ENCODE measurements around the gene YKT6.
"Not testable (repeated sequence)": the region's sequence is repeated elsewhere in the genome, so short reads cannot be mapped to it uniquely, and the experiment has no call there.

Gene YKT6

GRCh38 chr7:44172803-44173424 is 27.9 kb upstream of the YKT6 start:
- no peak overlapping the region for H2BK120ac ChIP-seq (ENCODE audit: low read depth, low read length)
- H3K27ac ChIP-seq (replicated peaks; ENCODE audit: low read length): no peak overlapping the region
- no peak overlapping the region for H2BK5ac ChIP-seq (ENCODE audit: low read length)
- no peak overlapping the region for H3K4me3 ChIP-seq (ENCODE audit: low read length in 2 of 2)
- H2AK5ac ChIP-seq (ENCODE audit: low read depth, low read length): no peak overlapping the region
- no peak overlapping the region for H3K4ac ChIP-seq (ENCODE audit: low read length)
- H4K91ac ChIP-seq (ENCODE audit: low read depth, low read length, poor library complexity): no peak overlapping the region
- H3K4me2 ChIP-seq (ENCODE audit: insufficient read depth, low read length, poor library complexity, severe bottlenecking): no peak overlapping the region
- peaks cover 0 to 4% of the 10 kb centered on the region in 2 donors for H3K9me3 ChIP-seq (replicated peaks in 1 of 2; ENCODE audit: control insufficient read depth in 2 of 2, insufficient read depth in 1 of 2, low read depth in 1 of 2, low read length in 2 of 2)
- H2BK15ac ChIP-seq (ENCODE audit: low read length): no peak overlapping the region
- H3K4me1 ChIP-seq (ENCODE audit: control insufficient read depth in 2 of 2, insufficient read depth in 1 of 2, low read depth in 1 of 2, low read length in 2 of 2): peaks cover 4 to 8% of the 10 kb centered on the region in 2 donors
- H4K8ac ChIP-seq (ENCODE audit: low read depth, low read length): no peak overlapping the region
- no peak for DNase-seq (ENCODE audit: low spot score)
- no peak overlapping the region for H3K23ac ChIP-seq (ENCODE audit: low read depth, low read length, poor library complexity)
- no peak overlapping the region for H3K18ac ChIP-seq (ENCODE audit: low read length)
- H3K9ac ChIP-seq (ENCODE audit: low read depth, low read length, poor library complexity): no peak overlapping the region
- no peaks in the 10 kb centered on the region for H3K36me3 ChIP-seq (replicated peaks in 1 of 2; ENCODE audit: control insufficient read depth in 2 of 2, insufficient read depth in 2 of 2, low read length in 2 of 2)
- no peak overlapping the region for H3K14ac ChIP-seq (ENCODE audit: low read length)
- H3K79me1 ChIP-seq (ENCODE audit: low read depth, low read length): no peaks in the 10 kb centered on the region
- no peak overlapping the region for H2AFZ ChIP-seq (ENCODE audit: low read length)
- H3K27me3 ChIP-seq (ENCODE audit: control insufficient read depth in 3 of 3, insufficient read depth in 3 of 3, low read depth in 1 of 3, low read length in 3 of 3): peaks cover 0 to 4% (median 0%) of the 10 kb centered on the region in 3 experiments
- H2BK12ac ChIP-seq (ENCODE audit: low read length): no peak overlapping the region
- WGBS, 2 donors (ENCODE audit: extremely low coverage in 2 of 2, insufficient read length in 2 of 2, insufficient replicate concordance in 1 of 2): no CpG with 5 or more reads among the region's 6 CpGs

GRCh38 chr7:44173911-44174693 is 26.7 kb upstream of the YKT6 start:
- Histone ChIP-seq H2AK5ac (ENCODE audit: low read depth, low read length) (no peak overlapping the region), H2AFZ (ENCODE audit: low read length) (no peak overlapping the region), H3K79me1 (ENCODE audit: low read depth, low read length) (no peaks in the 10 kb centered on the region), H2BK12ac (ENCODE audit: low read length) (no peak overlapping the region), H3K36me3 (replicated peaks in 1 of 2; ENCODE audit: control insufficient read depth in 2 of 2, insufficient read depth in 2 of 2, low read length in 2 of 2) (no peaks in the 10 kb centered on the region), H4K8ac (ENCODE audit: low read depth, low read length) (no peak overlapping the region), H2BK120ac (ENCODE audit: low read depth, low read length) (no peak overlapping the region), H3K4ac (ENCODE audit: low read length) (no peak overlapping the region), H3K9me3 (replicated peaks in 1 of 2; ENCODE audit: control insufficient read depth in 2 of 2, insufficient read depth in 1 of 2, low read depth in 1 of 2, low read length in 2 of 2) (peaks cover 0 to 4% of the 10 kb centered on the region in 2 donors), H3K9ac (ENCODE audit: low read depth, low read length, poor library complexity) (no peak overlapping the region), H3K4me3 (ENCODE audit: low read length in 2 of 2) (no peak overlapping the region), H3K4me2 (ENCODE audit: insufficient read depth, low read length, poor library complexity, severe bottlenecking) (no peak overlapping the region), H3K18ac (ENCODE audit: low read length) (no peak overlapping the region), H3K27me3 (ENCODE audit: control insufficient read depth in 3 of 3, insufficient read depth in 3 of 3, low read depth in 1 of 3, low read length in 3 of 3) (peaks cover 0 to 6% (median 0%) of the 10 kb centered on the region in 3 experiments), H3K23ac (ENCODE audit: low read depth, low read length, poor library complexity) (no peak overlapping the region), H2BK5ac (ENCODE audit: low read length) (no peak overlapping the region), H2BK15ac (ENCODE audit: low read length) (no peak overlapping the region), H4K91ac (ENCODE audit: low read depth, low read length, poor library complexity) (no peak overlapping the region), H3K4me1 (ENCODE audit: control insufficient read depth in 2 of 2, insufficient read depth in 1 of 2, low read depth in 1 of 2, low read length in 2 of 2) (peaks cover 4 to 9% of the 10 kb centered on the region in 2 donors), H3K27ac (replicated peaks; ENCODE audit: low read length) (no peak overlapping the region), H3K14ac (ENCODE audit: low read length) (no peak overlapping the region)
- DNase-seq (ENCODE audit: low spot score): no peak
- no CpG with 5 or more reads among the region's 3 CpGs for WGBS, 2 donors (ENCODE audit: extremely low coverage in 2 of 2, insufficient read length in 2 of 2, insufficient replicate concordance in 1 of 2)

- H2BK12ac ChIP-seq (ENCODE audit: low read length); H2AFZ ChIP-seq (ENCODE audit: low read length); H2BK15ac ChIP-seq (ENCODE audit: low read length); H3K23ac ChIP-seq (ENCODE audit: low read depth, low read length, poor library complexity); H3K18ac ChIP-seq (ENCODE audit: low read length); H3K4me3 ChIP-seq (ENCODE audit: low read length in 2 of 2); H2BK120ac ChIP-seq (ENCODE audit: low read depth, low read length); H3K14ac ChIP-seq (ENCODE audit: low read length); H3K4me1 ChIP-seq (ENCODE audit: control insufficient read depth in 2 of 2, insufficient read depth in 1 of 2, low read depth in 1 of 2, low read length in 2 of 2); H3K27ac ChIP-seq (replicated peaks; ENCODE audit: low read length); H3K4me2 ChIP-seq (ENCODE audit: insufficient read depth, low read length, poor library complexity, severe bottlenecking); H3K9ac ChIP-seq (ENCODE audit: low read depth, low read length, poor library complexity); H3K36me3 ChIP-seq (replicated peaks in 1 of 2; ENCODE audit: control insufficient read depth in 2 of 2, insufficient read depth in 2 of 2, low read length in 2 of 2); H2BK5ac ChIP-seq (ENCODE audit: low read length); DNase-seq (ENCODE audit: low spot score); H3K79me1 ChIP-seq (ENCODE audit: low read depth, low read length); H2AK5ac ChIP-seq (ENCODE audit: low read depth, low read length); H3K9me3 ChIP-seq (replicated peaks in 1 of 2; ENCODE audit: control insufficient read depth in 2 of 2, insufficient read depth in 1 of 2, low read depth in 1 of 2, low read length in 2 of 2); H4K91ac ChIP-seq (ENCODE audit: low read depth, low read length, poor library complexity); H3K27me3 ChIP-seq (ENCODE audit: control insufficient read depth in 3 of 3, insufficient read depth in 3 of 3, low read depth in 1 of 3, low read length in 3 of 3); H4K8ac ChIP-seq (ENCODE audit: low read depth, low read length); H3K4ac ChIP-seq (ENCODE audit: low read length): not testable (repeated sequence)
- no CpG with 5 or more reads among the region's 1 CpG for WGBS, 2 donors (ENCODE audit: extremely low coverage in 2 of 2, insufficient read length in 2 of 2, insufficient replicate concordance in 1 of 2)
Observed at GRCh38 chr7:44174694-44174948, 26.2 kb upstream of the YKT6 start.

- Histone ChIP-seq H3K36me3 (replicated peaks in 1 of 2; ENCODE audit: control insufficient read depth in 2 of 2, insufficient read depth in 2 of 2, low read length in 2 of 2) (no peaks in the 10 kb centered on the region), H2AFZ (ENCODE audit: low read length) (no peak overlapping the region), H2BK12ac (ENCODE audit: low read length) (no peak overlapping the region), H3K23ac (ENCODE audit: low read depth, low read length, poor library complexity) (no peak overlapping the region), H2BK5ac (ENCODE audit: low read length) (no peak overlapping the region), H2BK120ac (ENCODE audit: low read depth, low read length) (no peak overlapping the region), H2AK5ac (ENCODE audit: low read depth, low read length) (no peak overlapping the region), H3K9ac (ENCODE audit: low read depth, low read length, poor library complexity) (no peak overlapping the region), H3K4me3 (ENCODE audit: low read length in 2 of 2) (no peak overlapping the region), H3K27me3 (ENCODE audit: control insufficient read depth in 3 of 3, insufficient read depth in 3 of 3, low read depth in 1 of 3, low read length in 3 of 3) (peaks cover 0 to 7% (median 0%) of the 10 kb centered on the region in 3 experiments), H3K4me2 (ENCODE audit: insufficient read depth, low read length, poor library complexity, severe bottlenecking) (no peak overlapping the region), H3K18ac (ENCODE audit: low read length) (no peak overlapping the region), H3K9me3 (replicated peaks in 1 of 2; ENCODE audit: control insufficient read depth in 2 of 2, insufficient read depth in 1 of 2, low read depth in 1 of 2, low read length in 2 of 2) (peaks cover 0 to 2% of the 10 kb centered on the region in 2 donors), H3K4ac (ENCODE audit: low read length) (no peak overlapping the region), H3K79me1 (ENCODE audit: low read depth, low read length) (no peaks in the 10 kb centered on the region), H3K14ac (ENCODE audit: low read length) (no peak overlapping the region), H3K27ac (replicated peaks; ENCODE audit: low read length) (no peak overlapping the region), H2BK15ac (ENCODE audit: low read length) (no peak overlapping the region), H3K4me1 (ENCODE audit: control insufficient read depth in 2 of 2, insufficient read depth in 1 of 2, low read depth in 1 of 2, low read length in 2 of 2) (peaks cover 4 to 9% of the 10 kb centered on the region in 2 donors), H4K91ac (ENCODE audit: low read depth, low read length, poor library complexity) (no peak overlapping the region), H4K8ac (ENCODE audit: low read depth, low read length) (no peak overlapping the region)
- no CpG with 5 or more reads among the region's 3 CpGs for WGBS, 2 donors (ENCODE audit: extremely low coverage in 2 of 2, insufficient read length in 2 of 2, insufficient replicate concordance in 1 of 2)
- DNase-seq (ENCODE audit: low spot score): no peak
Observed at GRCh38 chr7:44175730-44176129, 25.0 kb upstream of the YKT6 start.

Data from neuronal stem cell (in vitro differentiated cells).